Measurements from ENCODE around the gene SPCS3. TPM values are rescaled to one million over a fixed set of nuclear protein-coding genes. Genes with fewer than 3 reads are reported as not detected.

Gene SPCS3
- total RNA-seq (2022; extraction: Qiagen RNA extraction; ENCODE audit: low read depth): 34.7 to 42.9 TPM (median 40.0 TPM) in 5 replicates

DNA sequence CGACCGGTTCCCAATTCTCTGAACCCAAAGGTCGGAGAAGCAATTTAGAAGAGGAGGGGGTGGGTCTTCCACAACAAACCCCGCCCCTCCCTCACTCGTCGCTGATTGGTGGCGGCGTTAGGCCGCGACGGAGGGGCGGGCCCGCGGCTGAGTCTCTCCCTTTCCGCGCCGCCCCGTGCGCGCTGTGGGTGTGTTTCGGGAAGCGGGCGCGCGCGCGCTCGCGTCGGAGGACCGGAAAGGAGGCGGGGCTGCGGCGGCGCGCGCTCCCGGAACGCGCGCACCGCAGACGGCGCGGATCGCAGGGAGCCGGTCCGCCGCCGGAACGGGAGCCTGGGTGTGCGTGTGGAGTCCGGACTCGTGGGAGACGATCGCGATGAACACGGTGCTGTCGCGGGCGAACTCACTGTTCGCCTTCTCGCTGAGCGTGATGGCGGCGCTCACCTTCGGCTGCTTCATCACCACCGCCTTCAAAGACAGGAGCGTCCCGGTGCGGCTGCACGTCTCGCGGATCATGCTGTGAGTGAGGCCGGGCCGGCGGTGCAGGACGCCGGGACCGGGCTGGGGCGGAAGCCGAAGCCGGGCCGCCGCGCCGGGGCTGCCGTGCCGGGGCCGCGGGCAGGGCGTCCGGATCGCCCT, at the start of gene SPCS3:
Gene SPCS3, plus strand, starts transcription at position 263 of the 636 bp plus-strand sequence. Its CDS starts 111 bp downstream, at position 374.

Other genes with a start within 250 kb of the SPCS3 start
- gene SPATA4, start 124.4 kb upstream of the SPCS3 start, total RNA-seq (2022; extraction: Qiagen RNA extraction; ENCODE audit: low read depth): 0.18 to 0.78 TPM (median 0.20 TPM) in 3 of 5 replicates, not detected in the others
- gene ASB5, start 50.7 kb upstream of the SPCS3 start, total RNA-seq (2022; extraction: Qiagen RNA extraction; ENCODE audit: low read depth): 0.03 to 0.13 TPM in 2 of 5 replicates, not detected in the others